Caco-2 (cell line): ENCODE data around the gene DPM1. TPM values are rescaled to one million over a fixed set of nuclear protein-coding genes. Genes with fewer than 3 reads are reported as not detected.

Source experiments
- Bru-seq: library from RNA; stranded (reverse); fragments of 400-500 nt; gene quantifications from one replicate; lab custom pipeline; 2021; lab: Mats Ljungman, UMichigan
- BruChase-seq, 2 experiments: library from RNA; stranded (reverse); fragments of 400-500 nt; gene quantifications; one replicate each; lab custom pipeline; 2021; lab: Mats Ljungman, UMichigan
- BruUV-seq: library from RNA; stranded (reverse); fragments of 400-500 nt; replicated peaks from 2 replicates; lab custom pipeline; 2021; lab: Mats Ljungman, UMichigan
- CTCF ChIA-PET: fragments of 300-600 bp; sonication (Branson Sonifier 250); formaldehyde crosslinking; loops from one replicate; lab custom pipeline; 2022; ENCODE audit warnings: antibody characterized with exemption; lab: Charles Lee
- POLR2A ChIA-PET: fragments of 300-600 bp; sonication (Branson Sonifier 250); formaldehyde crosslinking; loops from one replicate; lab custom pipeline; 2022; ENCODE audit warnings: antibody characterized with exemption; lab: Charles Lee
- DNase-seq, 2 experiments: peaks; one replicate each; pipeline versions ENCODE4 v3.0.0 to v3.0.0-alpha.2; 2020 to 2022
- H3K27me3 ChIP-seq: replicated peaks from 2 replicates; pipeline ENCODE4 v1.6.0; 2011; ENCODE audit warnings: low read length; ENCODE audit not compliant: control insufficient read depth, insufficient read depth
- H3K36me3 ChIP-seq: 2 replicates; pipeline ENCODE4 v1.5.1; 2011; ENCODE audit warnings: low read length; ENCODE audit not compliant: control insufficient read depth, insufficient read depth
- H3K4me1 ChIP-seq: fragments of 250-450 bp; sonication (Bioruptor Pico); 2 replicates; pipeline ENCODE4 v1.5.1; 2020; ENCODE audit warnings: mild to moderate bottlenecking
- H3K4me3 ChIP-seq: 2 replicates; pipeline ENCODE4 v1.5.1; 2011; ENCODE audit warnings: low read depth, mild to moderate bottlenecking, control low read depth, low read length
- H3K9me3 ChIP-seq: fragments of 250-450 bp; sonication (Bioruptor Pico); 2 replicates; pipeline ENCODE4 v1.5.1; 2020; ENCODE audit warnings: mild to moderate bottlenecking, moderate library complexity
- H3K27ac Mint-ChIP-seq: one replicate; pipeline ENCODE4 v1.8.0; 2022; ENCODE audit warnings: mixed read lengths; ENCODE audit not compliant: unreplicated experiment
- H3K27me3 Mint-ChIP-seq: one replicate; pipeline ENCODE4 v1.8.0; 2022; ENCODE audit warnings: mixed read lengths; ENCODE audit not compliant: insufficient read depth, unreplicated experiment
- H3K36me3 Mint-ChIP-seq: one replicate; pipeline ENCODE4 v1.8.0; 2022; ENCODE audit warnings: mild to moderate bottlenecking, mixed read lengths; ENCODE audit not compliant: insufficient read depth, unreplicated experiment
- H3K4me1 Mint-ChIP-seq: one replicate; pipeline ENCODE4 v1.8.0; 2022; ENCODE audit warnings: low read depth, mixed read lengths; ENCODE audit not compliant: unreplicated experiment
- H3K4me3 Mint-ChIP-seq: one replicate; pipeline ENCODE4 v1.8.0; 2022; ENCODE audit warnings: mild to moderate bottlenecking, moderate library complexity, mixed read lengths; ENCODE audit not compliant: unreplicated experiment
- H3K9me3 Mint-ChIP-seq: one replicate; pipeline ENCODE4 v1.8.0; 2022; ENCODE audit warnings: mixed read lengths; ENCODE audit not compliant: unreplicated experiment
- intact Hi-C: fragments of 100-400 bp; cut with micrococcal nuclease; formaldehyde crosslinking; loops from one replicate; pipeline ENCODE4 v1.10.0; 2022; ENCODE audit not compliant: unreplicated experiment
- long read RNA-seq: library from polyadenylated mRNA; stranded (forward); transcript quantifications from one replicate; pipeline ENCODE4 v2.0.0, GENCODE V29; 2022
- total RNA-seq: library from RNA; stranded (reverse); gene quantifications from 2 replicates; pipeline ENCODE4 v1.2.3, GENCODE V29; 2022
- TF ChIP-seq, protein P1 (sequence below), 2 experiments: fragments of 200-600 bp in 1 of 2; IDR thresholded peaks; 1 replicate in 1 of 2; 2 replicates in 1 of 2; pipeline versions ENCODE4 v1.5.1 to v1.8.0; 2011 to 2022; ENCODE audit warnings: antibody characterized with exemption in 1 of 2, control low read depth in 1 of 2, inconsistent platforms in 1 of 2, low read depth in 1 of 2, low read length in 1 of 2, mild to moderate bottlenecking in 1 of 2, moderate library complexity in 1 of 2; ENCODE audit not compliant: insufficient read depth in 1 of 2, severe bottlenecking in 1 of 2, unreplicated experiment in 1 of 2

The DPM1 gene
- total RNA-seq (170 and 188 TPM in 2 replicates), Bru-seq, nascent RNA (percentile 99 among the genes with signal in this experiment), BruChase-seq, experiment 1, labeled RNA remaining after a 2-hour chase (percentile 96 among the genes with signal in this experiment), BruChase-seq, experiment 2, labeled RNA remaining after a 6-hour chase (percentile 97 among the genes with signal in this experiment)
- long read RNA-seq, transcript DPM1-202 (10 exons, 1,073 nt): minor isoform, 5 of 199 reads
- long read RNA-seq, transcript DPM1-201 (10 exons, 1,161 nt): minor isoform, 9 of 199 reads
- long read RNA-seq, transcript DPM1-203 (9 exons, 1,075 nt): major isoform, 120 of 199 reads
- long read RNA-seq, partial matches to known transcripts: 7 of 199 reads
- long read RNA-seq, other reads (novel, unspliced or antisense): 58 of 199 reads

DNA sequence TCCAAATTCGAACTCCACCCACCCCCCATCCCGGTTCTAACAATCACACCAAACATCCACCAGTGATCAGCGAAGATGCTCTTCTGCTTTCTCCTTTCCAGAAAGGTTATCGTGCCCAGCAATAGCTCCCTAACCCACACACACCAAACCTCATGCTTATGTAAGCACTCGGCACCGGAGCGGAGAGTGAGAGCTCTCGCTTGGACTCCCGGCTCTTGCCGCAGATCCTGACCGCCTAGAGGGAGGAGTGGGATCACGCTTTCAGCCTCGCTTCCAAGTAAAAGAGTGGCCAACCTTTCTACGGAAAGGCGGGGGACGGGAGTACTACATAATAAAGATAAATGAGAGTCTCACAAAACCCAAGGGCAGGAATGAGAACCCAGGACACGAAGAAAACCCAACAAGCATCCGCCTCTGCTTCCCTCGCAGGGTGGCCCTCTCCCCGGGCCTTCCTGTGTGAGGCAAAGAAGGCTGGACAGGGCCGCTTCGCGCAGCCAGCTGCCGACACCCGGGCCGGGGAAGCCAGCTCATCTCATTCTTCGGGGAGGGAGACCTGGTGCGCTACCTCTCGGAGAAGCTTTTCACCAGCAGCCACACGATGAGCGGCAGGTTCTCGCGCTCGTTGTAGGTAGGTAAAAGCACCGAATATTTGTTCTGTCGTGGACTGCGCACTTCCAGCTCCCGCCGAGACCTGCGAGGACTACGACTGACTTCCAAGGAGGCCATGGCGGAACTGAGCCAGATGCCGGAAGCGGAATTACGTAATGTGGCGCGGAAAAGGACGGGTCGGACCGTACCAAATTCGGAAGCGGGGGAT lies at the start of gene DPM1:
TSS of gene DPM1 (minus strand) at position 735 of the 817 bp plus-strand sequence. CDS start at position 726, 9 bp downstream.
- Mint-ChIP-seq H3K4me1 (peaks cover 22% of the 10 kb centered on the region), H3K36me3 (peaks cover 64% of the 10 kb centered on the region), H3K27me3 (no peaks in the 10 kb centered on the region), H3K9me3 (no peaks in the 10 kb centered on the region), H3K4me3 (peak within 1 kb of the TSS; percentile 92), H3K27ac (peak within 1 kb of the TSS; percentile 97)
- H3K4me3 ChIP-seq: peak within 1 kb of the TSS; percentile 91
- H3K36me3 ChIP-seq: peaks cover under 1% of the 10 kb centered on the region; the same call in 1 of the 2 replicates
- peaks cover 16% of the 10 kb centered on the region for H3K4me1 ChIP-seq
- peak; percentile 94 to 97 for DNase-seq
- H3K27me3 ChIP-seq: no peaks in the 10 kb centered on the region
- intact Hi-C loops: loop anchor here (1.0 kb wide), 3 partner anchors 27 to 168 kb away; partner anchors contain the start of genes ADNP and BCAS4
- BruUV-seq: no TSS peak
- ChIA-PET CTCF (interaction anchor here (0.6 to 3.0 kb wide), 12 partner anchors 10 to 937 kb away, joined by 3 to 42 read pairs (median 3); partner anchors contain the start of genes ADNP and BCAS4), POLR2A (interaction anchor here (0.6 to 3.2 kb wide), 23 partner anchors 10 to 842 kb away, joined by 3 to 105 read pairs (median 4); partner anchors contain the start of genes ADNP, BCAS4 and PARD6B)
- TF ChIP-seq, protein P1, sequence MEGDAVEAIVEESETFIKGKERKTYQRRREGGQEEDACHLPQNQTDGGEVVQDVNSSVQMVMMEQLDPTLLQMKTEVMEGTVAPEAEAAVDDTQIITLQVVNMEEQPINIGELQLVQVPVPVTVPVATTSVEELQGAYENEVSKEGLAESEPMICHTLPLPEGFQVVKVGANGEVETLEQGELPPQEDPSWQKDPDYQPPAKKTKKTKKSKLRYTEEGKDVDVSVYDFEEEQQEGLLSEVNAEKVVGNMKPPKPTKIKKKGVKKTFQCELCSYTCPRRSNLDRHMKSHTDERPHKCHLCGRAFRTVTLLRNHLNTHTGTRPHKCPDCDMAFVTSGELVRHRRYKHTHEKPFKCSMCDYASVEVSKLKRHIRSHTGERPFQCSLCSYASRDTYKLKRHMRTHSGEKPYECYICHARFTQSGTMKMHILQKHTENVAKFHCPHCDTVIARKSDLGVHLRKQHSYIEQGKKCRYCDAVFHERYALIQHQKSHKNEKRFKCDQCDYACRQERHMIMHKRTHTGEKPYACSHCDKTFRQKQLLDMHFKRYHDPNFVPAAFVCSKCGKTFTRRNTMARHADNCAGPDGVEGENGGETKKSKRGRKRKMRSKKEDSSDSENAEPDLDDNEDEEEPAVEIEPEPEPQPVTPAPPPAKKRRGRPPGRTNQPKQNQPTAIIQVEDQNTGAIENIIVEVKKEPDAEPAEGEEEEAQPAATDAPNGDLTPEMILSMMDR (IDR thresholded peaks at IDR 0.05; ENCODE audit: insufficient read depth in 1 of 2, low read depth in 1 of 2, low read length in 1 of 2, severe bottlenecking in 1 of 2, unreplicated experiment in 1 of 2): no peak
- no peaks in the 10 kb centered on the region for H3K9me3 ChIP-seq

DNA sequence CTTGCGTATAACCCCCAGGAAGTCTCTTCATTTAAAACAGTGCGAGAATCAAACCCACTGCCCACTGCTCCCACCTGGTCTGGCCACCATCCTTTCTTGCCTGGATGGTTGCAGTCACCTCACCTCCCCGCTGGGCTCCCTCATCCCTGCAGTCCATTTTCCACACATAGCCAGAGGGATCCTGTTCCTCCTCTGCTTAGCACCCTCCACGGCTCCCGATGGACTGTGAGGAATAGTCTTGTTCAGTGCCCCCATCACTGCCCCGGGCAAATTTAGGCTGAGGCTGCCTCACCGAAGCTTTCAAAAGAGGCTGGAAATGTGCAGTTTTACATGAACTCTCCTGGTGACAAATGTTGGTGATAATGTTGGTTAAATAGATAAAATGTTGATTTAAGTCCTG lies 46.9 kb upstream of the DPM1 start:
- H3K4me3 ChIP-seq: no peak overlapping the region
- H3K36me3 ChIP-seq: no peaks in the 10 kb centered on the region
- no peak for DNase-seq
- BruUV-seq: no TSS peak
- intact Hi-C loops: no loop called here
- no peaks in the 10 kb centered on the region for H3K4me1 ChIP-seq
- TF ChIP-seq, protein P1 (IDR thresholded peaks at IDR 0.05; ENCODE audit: insufficient read depth in 1 of 2, low read depth in 1 of 2, low read length in 1 of 2, severe bottlenecking in 1 of 2, unreplicated experiment in 1 of 2): no peak
- H3K9me3 ChIP-seq: no peaks in the 10 kb centered on the region
- peaks cover 8% of the 10 kb centered on the region for H3K27me3 ChIP-seq
- H3K4me1 Mint-ChIP-seq: no peaks in the 10 kb centered on the region
- no peaks in the 10 kb centered on the region for H3K36me3 Mint-ChIP-seq
- CTCF ChIA-PET: interaction anchor here (0.8 to 1.4 kb wide), 3 partner anchors 13 to 18 kb away, joined by 3 to 4 read pairs (median 3); no protein-coding TSS in a partner anchor
- H3K9me3 Mint-ChIP-seq: no peaks in the 10 kb centered on the region
- POLR2A ChIA-PET: no interaction called here
- peaks cover 27% of the 10 kb centered on the region for H3K27me3 Mint-ChIP-seq
- no peak overlapping the region for H3K27ac Mint-ChIP-seq
- no peak overlapping the region for H3K4me3 Mint-ChIP-seq

DNA sequence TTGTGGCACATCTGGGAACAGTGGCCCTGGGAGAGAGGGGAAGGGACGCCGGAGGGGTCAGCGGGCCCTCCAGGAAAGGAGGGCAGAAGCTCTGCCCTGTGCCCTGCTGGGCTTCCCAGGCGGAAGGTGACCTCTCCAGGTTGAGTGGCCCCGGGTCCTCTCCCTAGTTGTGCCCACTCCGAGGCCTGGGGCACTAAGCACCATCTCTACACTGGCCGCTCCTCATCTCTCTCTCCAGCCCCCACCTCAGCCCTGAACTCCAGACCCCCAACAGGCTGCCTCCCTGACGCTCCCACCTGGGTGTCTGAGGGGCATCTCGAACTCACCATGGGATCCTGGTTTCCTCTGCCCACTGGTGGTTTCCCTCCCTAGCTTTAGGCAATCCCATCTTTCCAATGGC lies 46.4 kb upstream of the DPM1 start:
- BruUV-seq: no TSS peak
- no peak overlapping the region for H3K27ac Mint-ChIP-seq
- intact Hi-C loops: no loop called here
- Histone ChIP-seq H3K4me1 (no peaks in the 10 kb centered on the region), H3K9me3 (no peaks in the 10 kb centered on the region), H3K36me3 (no peaks in the 10 kb centered on the region), H3K4me3 (no peak overlapping the region), H3K27me3 (peaks cover 8% of the 10 kb centered on the region)
- H3K27me3 Mint-ChIP-seq: peaks cover 29% of the 10 kb centered on the region
- H3K4me3 Mint-ChIP-seq: no peak overlapping the region
- POLR2A ChIA-PET: no interaction called here
- TF ChIP-seq, protein P1 (IDR thresholded peaks at IDR 0.05; ENCODE audit: insufficient read depth in 1 of 2, low read depth in 1 of 2, low read length in 1 of 2, severe bottlenecking in 1 of 2, unreplicated experiment in 1 of 2): no peak
- H3K4me1 Mint-ChIP-seq: no peaks in the 10 kb centered on the region
- no peaks in the 10 kb centered on the region for H3K36me3 Mint-ChIP-seq
- CTCF ChIA-PET: no interaction called here
- DNase-seq: no peak
- no peaks in the 10 kb centered on the region for H3K9me3 Mint-ChIP-seq
